Stimulated activated CD8-positive, alpha-beta memory T cell treated with anti-CD3 and anti-CD28 coated beads, Interleukin-4, amount 100 ng/mL, for 4 hours (primary cell): ENCODE data around the gene MMEL1.
"Not testable (repeated sequence)": the region's sequence is repeated elsewhere in the genome, so short reads cannot be mapped to it uniquely, and the experiment has no call there.

Source experiments
- DNase-seq, 2 donors: peaks; one replicate each; pipeline ENCODE4 v3.0.0-alpha.2; 2020; ENCODE audit warnings: low read depth in 2 of 2, low spot score in 1 of 2

Gene MMEL1

DNA sequence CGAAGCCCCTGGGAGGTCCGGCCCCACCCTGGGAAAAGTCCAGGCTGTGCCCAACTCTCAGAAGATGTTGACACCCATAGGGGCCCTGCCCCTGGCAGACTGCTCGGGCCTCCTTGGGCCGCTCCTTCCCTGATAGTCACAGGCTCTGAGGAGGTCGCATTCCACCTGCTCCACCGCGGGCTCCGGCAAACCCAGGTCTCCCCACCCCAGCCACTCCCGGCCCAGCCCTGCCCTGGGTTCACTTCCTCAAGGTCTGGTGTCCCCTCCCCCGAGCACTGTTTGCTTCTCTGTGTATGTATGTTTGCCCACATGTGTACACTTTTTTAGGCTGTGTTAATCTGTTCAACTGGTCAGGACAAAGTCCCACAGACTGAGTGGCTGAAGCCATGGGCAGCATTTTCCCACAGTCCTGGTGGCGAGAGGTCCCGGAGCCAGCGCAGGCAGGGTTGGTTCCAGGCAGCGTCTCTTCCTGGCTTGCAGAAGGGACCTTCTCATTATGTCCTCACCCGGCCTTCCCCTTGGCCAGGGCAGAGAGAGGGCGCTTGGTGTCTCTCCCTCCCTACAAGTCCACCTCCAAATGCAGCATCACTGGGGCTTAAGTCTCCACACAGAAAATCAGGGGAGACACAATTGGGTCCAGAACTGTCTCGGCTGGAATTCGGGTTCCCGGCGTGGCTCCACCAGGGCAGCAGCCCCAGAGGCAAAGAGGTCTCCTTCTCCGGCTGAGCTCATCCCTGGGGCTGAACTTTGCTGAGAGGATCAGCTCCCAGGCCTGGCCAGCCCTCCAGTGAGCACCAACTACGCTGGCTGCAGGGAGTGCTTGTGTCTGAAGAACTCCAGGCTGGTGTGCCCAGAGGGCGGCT is 56.8 kb downstream of the MMEL1 start:
- DNase-seq: no peak

DNA sequence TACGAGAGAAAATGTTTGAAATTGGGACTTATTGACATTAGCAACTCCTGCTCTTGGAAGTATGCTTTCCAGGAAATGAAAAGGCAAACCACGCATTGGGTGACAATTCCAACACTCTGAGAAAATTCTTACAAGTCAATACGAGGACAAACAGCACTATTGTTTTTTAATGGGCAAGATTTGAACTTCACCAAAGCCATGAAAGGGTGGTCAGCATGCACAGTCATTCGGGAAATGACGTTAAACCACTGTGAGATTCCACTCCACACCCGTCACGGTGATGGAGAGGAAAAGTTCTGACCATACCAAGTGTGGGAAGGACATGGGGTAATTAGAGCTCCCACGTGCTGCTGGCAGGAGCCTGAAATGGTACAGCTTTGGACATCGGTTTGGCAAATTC is 58.5 kb downstream of the MMEL1 start:
- no peak for DNase-seq

DNA sequence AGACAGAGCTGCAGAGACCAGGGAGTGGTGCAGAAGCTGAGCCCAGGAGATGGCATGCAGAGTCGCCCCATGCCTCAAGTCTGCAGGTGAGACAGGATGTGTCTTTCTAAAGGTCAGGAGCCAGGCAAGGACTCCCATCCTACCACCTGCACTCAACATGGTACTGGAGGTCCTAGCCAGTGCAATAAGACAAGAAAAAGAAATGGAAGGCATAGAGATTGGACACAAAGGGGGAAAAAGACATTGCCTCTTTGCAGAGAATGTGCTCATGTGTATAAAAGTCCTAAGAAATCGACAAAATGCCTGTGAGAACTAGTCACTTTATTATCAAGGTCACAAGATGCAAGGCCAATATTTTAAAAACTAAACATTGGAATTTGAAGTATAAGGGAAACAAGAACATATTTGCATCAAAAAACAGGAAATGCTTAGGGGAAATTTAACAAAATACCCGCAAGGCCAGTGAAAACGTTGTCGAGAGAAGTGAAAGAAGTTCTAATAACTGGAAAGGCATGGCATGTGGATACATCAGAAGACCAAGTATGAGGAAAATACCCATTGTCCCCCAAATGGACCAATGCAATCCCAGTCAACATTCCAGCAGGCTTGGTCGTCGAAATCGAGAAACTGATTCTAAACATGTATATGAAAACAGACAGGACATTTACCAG is 59.4 kb downstream of the MMEL1 start:
- DNase-seq: no peak

DNA sequence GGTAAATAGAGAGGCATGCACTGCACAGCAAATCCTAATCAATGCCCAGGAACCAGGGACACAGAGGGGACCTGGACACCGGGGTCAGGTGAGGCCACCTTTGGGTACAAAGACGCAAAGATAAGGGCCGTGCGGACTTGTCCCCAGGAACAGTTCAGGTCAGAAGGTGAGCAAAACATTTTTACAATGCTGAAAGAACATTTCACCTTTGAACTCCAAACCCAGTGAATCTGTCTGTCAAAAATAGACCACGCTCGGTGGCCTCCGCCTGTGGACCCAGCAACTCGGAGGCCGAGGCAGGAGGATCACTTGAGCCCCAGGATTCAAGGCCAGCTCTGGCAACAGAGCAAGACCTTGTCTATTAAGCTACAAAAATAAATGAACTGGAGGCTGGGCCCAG is 61.5 kb downstream of the MMEL1 start:
- no peak for DNase-seq

DNA sequence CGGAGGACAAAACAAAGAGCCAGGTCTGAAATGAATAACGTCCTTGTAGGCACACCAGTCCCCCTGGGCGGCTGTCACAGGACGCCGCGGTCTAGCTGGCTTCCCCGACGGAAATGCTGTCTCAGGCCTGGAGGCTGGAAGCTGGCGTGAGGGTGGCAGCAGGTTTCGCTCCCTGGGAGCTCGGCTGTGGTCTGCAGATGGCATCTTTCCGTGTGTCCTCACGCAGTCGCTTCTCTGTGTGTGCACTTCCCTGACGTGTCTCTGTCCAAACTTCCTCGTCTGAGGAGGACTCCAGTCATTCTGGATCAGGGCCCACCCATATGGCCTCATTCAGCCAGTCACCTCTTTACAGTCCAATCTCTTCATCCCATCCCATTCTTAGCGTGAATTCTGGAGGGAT is 62.5 kb downstream of the MMEL1 start:
- no peak for DNase-seq

DNA sequence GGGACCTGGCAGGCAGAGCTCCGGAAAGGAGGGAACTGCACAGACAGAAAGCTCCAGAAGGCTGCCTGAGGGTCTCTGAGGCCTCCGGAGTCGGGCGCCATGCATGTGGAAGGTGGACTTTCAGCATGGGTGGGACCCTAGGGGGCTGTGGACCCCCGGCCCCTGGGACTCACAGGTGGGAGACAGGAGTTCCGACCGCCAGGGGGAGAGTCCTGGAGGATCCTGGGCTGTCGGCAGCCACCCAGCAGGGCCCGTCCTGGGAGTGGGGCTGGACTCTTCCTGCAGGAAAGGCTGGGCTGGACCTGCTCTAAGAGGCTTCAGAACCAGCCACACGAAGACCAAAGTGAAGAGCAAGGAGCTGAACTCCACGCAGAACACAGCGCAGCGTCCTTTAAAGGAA is 63.1 kb downstream of the MMEL1 start:
- DNase-seq: not testable (repeated sequence)

DNA sequence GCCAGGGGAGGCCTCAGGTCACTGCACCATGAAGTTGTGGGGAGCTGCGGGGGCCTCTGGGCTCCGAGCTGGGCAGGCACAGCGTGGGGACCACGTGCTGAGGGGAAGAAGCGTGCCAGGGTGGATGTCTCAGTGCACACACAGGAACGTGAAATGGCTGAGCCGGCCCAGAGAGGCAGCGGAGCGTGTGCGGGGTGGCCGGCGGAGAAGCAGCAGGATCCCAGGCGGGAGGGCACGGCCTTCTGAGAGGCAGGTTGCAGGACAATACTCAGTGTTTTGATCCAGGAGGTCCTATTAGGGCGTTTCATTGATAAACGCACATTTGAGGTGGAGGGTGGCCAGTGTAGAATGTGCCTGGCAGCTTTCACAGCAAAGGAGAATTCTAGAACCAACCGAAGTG is 63.8 kb downstream of the MMEL1 start:
- DNase-seq: no peak

DNA sequence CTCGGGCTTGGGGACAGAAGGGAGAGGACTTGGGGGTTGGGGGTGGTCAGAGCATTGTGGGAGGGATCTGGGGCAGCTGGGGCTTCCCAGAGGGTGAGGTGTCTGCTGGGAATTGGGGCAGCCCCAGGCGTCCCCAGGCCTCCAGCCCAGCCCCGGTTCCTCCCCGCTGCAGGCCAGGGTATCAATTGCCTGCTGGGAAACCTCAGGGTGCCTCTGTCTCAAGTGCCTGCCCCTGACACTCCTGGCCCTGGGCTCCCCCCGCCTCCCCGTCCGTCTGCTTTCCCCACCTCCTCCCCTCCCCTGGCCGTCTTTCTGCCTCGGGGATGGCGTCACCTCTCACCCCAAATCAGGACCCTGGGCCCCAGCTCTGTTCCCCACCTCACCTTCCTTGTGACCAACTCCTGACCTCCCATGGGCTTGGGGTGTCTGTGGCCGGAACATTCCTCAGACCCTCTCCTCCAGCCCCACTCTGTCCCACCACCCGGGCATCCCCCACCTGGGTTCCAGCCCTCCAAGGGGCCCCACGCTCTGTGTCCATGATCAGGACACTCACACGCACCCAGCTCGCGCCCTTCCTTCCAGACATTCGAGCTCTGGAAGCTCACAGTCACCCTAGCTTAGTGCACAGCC is 64.5 kb downstream of the MMEL1 start:
- DNase-seq: not testable (repeated sequence)

DNA sequence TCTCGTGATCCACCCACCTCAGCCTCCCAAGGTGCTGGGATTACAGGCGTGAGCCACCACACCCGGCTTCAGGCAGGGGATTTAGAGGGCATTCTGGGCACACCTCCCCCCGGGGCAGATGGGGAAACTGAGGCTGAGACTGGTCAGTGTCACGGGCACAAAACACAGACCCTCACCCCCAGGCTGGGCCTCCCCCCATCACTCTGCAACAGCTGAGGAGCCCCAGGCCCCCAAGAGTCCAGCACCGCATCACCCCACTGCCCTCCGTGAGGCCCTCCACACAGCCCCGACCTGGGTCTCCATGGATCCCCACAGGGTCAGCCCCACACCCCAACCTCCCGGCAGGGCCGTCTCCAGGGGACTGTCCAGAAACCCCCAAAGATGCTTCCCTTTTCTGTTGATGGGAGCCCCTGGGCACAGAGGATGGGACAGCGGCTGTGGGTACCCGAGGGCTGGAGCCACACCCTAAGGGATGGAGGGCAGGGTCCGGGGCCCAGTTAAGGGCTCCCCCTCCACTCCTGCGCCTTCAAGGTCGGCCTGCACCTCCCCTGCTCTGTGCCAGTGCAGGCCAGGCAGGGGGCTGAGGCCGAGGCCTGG is 65.6 kb downstream of the MMEL1 start:
- no peak for DNase-seq

DNA sequence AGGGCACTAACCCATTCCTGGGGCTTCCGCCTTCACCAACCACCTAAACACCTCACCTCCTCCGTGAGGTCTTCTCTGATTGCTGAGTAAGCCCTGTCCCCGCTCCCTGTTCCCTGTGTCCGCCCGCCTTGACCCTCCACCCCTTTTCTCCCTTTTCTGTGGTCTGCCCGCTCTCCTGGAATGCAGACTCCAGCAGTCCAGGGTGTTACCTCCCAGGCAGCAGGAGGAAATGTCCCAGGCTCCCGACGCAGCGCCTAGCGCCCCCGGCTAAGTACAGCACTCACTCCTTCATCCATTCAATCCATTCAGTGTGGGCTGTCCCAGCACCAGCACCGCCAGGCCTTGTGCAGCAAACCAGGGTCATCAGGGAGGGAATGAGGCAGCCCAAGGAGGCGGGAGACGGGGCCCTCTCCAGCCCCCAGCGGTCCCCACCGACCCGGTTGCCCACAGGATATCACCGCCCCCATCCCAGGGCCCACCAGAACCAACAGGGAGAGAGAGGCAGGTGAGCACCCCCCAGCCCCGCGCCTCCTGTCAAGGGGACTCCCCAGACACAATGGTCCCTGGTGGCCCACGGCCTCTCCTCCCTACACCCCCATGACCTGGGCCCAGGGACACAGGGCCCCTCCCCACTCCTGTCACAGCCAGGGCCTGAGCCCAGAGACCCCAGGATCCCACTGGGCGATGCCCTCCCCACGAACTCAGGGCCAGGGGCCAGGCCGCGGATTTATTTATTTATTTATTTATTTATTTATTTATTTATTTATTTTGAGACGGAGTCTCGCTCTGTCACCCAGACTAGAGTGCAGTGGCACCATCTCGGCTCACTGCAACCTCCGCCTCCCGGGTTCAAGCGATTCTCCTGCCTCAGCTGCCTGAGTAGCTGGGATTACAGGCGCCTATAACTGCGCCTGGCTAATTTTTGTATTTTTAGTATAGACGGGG is 66.4 kb downstream of the MMEL1 start:
- DNase-seq: no peak

DNA sequence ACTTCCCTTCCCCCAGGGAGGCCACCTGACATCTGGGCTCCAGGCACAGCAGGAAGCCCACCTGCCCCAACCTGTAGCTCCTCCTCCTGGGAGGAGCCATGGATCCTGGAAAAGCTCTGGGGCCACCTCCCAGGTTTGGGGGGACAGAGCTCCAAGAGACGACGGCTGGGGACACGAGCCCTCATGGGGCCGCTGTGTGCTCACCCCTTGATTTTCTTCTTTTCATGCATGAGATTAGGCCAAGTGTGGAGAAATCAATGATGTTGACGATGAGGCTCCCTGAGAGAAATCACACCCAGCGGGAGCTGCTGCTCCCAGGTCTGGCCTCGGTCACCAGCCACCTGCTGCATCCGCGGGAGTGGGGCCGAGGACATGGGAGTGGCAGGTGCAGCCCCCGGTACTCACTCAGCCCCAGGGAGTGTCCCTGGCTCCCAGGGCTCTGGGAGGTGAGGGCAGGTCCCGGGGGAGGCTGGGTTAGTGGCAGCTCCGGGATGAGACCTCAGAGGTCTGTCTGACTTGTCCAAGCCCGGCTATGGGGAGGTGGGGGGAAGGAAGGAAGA is 67.9 kb downstream of the MMEL1 start:
- DNase-seq: no peak

DNA sequence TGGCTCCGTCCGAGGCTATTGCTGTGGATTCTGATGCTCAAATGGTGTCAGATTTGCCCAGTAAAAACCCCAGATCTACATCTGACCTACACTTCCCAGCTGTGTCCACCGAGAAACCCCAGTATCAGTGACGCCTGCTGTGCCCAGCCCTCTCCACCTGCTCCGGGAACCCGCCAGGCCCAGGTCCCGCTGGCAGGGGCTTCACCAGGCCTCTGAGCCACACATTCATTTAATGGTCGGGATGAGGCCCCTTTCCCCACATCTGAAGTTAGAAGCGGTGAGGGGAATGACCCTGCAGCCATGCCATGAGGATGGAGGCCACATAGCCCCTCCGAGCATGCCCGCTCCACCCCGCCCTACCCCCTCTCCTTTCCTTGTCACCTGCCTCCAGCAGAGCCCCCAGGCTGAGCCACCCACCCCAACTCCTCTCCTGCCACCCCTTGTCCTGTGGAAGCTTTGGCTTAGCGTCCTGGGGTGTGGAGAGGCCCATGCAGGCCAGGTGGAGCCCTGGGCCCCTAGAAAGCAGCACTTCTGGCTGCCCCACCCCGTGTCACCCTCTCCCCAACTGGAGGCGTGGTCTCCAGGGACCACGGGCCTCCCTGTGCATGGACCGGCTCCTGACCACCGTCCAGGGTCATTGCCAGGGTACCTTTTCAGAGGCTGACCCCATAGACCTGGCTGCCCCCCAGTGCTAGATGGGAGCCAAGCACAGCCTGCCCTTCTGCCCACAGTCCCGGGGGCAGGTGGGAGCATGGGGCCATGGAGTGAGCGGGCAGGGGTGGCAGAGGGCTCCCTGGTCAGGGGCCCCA is 68.6 kb downstream of the MMEL1 start:
- no peak for DNase-seq

DNA sequence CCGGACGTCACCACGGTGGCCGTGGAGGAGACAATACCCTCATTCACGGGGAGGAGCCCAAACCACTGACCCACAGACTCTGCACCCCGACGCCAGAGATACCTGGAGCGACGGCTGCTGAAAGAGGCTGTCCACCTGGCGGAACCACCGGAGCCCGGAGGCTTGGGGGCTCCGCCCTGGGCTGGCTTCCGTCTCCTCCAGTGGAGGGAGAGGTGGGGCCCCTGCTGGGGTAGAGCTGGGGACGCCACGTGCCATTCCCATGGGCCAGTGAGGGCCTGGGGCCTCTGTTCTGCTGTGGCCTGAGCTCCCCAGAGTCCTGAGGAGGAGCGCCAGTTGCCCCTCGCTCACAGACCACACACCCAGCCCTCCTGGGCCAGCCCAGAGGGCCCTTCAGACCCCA is 69.6 kb downstream of the MMEL1 start:
- no peak for DNase-seq

DNA sequence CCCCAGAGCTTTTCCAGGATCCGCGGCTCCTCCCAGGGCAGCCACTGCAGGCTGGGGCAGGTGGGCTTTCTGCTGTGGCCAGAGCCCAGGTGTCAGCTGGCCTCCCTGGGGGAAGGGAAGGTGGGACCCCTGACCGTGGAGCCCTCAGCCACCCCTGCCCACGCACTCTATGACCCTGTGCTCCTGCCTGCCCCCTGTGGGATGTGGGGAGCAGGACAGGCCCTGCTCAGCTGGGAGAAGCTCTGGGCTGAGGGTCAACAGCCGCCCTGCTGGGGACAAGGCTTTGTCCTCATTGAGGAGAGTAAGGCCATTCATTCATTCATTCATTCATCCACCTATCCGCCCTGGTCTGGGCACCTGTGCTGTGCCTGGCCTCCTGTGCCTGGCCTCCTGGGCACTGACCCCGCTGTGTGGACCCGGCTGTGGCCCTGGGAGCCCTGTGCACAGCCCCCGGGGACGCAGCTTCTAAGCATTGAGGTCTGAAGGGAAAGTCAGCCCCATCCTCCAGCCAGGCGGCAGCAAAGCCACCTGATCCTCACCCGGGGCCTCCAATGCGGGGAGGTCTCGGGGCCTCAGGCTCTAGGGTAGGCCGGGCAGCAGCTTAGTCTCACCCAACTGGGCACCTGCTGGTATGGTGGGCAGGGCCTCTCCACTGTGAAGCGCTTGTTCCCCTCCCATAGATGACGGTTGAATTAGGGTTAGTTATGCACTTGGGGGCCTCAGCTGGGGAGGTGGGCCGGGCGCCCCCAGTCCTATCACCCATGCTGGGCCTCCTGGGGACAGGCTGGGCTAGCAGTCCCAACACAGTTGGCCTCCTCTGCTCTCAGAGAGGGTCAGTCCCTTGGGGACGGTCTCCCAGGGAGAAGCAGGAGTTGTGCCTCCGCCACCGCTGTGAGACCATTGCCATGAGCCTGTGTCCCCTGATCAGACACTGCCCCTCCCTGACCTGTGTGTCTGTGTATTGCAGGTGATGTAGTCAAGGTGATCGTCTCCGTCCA is 70.6 kb downstream of the MMEL1 start:
- no peak for DNase-seq

DNA sequence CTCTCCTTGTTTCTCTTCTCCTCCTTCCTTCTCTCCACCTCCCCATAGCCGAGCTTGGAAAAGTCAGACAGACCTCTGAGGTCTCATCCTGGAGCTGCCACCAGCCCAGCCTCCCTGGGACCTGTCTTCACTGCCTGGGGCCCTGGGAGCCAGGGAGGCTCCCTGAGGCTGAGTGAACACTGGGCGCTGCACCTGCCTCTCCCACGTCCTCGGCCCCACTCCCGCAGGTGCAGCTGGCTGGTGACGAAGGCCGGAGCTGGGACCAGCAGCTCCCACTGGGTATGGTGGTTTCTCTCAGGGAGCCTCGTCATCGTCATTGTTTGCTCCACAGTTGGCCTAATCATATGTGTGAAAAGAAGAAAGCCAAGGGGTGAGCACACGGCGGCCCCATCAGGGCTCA is 71.4 kb downstream of the MMEL1 start:
- DNase-seq: no peak

DNA sequence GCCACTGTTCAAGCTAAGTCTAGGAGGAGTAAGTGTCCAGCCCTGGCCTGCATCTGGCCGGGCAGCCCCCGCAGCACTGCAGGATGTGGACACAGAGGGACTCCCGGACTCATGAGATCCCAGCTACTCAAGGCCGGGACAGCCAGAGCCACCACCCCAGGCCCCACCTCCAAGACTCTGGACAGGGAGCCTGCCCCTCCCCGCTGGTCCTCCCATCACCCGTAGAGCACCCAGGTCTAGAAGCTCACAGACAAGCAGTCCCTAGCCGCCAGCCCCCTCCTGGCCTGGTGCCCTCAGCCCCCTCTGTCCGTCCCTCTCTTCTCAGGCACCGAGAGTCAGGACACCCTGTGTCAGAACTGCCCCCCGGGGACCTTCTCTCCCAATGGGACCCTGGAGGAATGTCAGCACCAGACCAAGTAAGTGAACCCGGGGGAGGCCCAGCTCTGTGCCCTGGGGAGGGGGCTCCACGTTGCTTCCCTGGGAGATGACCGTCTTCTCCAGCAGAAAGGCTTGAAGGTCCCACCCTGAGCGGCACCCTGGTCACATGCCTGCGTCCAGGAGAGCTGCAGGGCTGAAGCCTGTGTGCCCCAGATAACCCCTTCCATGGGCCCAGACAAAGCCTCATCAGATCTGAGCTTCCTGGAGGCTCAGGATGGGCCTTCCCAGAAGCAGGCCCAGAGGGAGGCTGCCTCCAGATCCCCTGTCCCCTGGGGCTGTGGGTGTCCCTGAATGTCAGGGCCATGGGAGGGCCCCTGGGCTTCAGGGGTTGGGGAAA is 72.3 kb downstream of the MMEL1 start:
- no peak for DNase-seq

DNA sequence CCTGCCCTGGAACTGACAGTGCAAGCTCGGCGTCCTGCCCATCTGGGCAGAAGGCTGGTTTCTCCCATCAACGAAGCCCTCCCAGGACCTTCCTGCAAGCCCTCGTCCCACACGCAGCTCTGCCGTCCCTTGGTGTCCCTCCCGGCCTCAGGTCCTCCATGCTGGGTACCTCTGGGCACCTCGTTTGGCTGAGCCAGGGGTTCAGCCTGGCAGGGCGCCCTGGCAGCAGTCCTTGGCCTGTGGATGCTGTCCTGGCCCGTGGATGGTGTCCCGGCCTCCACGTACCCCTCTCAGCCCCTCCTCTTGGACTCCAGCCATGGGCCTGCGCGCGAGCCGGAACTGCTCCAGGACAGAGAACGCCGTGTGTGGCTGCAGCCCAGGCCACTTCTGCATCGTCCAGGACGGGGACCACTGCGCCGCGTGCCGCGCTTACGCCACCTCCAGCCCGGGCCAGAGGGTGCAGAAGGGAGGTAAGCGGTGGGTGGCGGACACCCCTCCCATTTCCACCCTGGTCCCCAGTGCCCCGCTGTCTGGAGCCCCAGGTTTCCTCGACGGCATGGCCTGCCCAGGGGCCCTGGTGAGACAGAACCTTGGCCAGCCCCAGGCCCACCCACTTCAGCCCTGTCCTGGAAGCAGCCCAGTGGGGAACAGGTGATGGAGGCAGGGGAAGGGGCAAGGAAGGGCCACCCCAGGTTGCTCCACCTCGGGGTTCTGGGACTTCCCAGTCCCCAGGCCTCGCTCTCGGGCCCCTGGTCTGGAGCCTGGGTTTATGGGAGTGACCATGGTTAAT is 73.1 kb downstream of the MMEL1 start:
- no peak for DNase-seq
